Activated CD8-positive, alpha-beta memory T cell treated with anti-CD3 and anti-CD28 coated beads, Interleukin-2, amount 50 U/mL, for 1 hour (primary cell): ENCODE results near the gene PCLO.

Source experiments
- DNase-seq: peaks from one replicate; pipeline ENCODE4 v3.0.0-alpha.2; 2020; ENCODE audit errors: extremely low read depth

PCLO gene

GRCh38 chr7:82839063-82839462 is 323.6 kb downstream of the PCLO start:
- no peak for DNase-seq

GRCh38 chr7:82838314-82838713 is 324.4 kb downstream of the PCLO start:
- no peak for DNase-seq

- no peak for DNase-seq
Observed at GRCh38 chr7:82823073-82823472, 339.6 kb downstream of the PCLO start.

- DNase-seq, result no peak
Observed at GRCh38 chr7:82821037-82821436, 341.6 kb downstream of the PCLO start.

GRCh38 chr7:82818171-82818570 is 344.5 kb downstream of the PCLO start:
- no peak for DNase-seq

- DNase-seq, result no peak
Observed at GRCh38 chr7:82816272-82816671, 346.4 kb downstream of the PCLO start.

GRCh38 chr7:82810558-82811259 is 352.0 kb downstream of the PCLO start:
- no peak for DNase-seq

GRCh38 chr7:82808633-82809032 is 354.1 kb downstream of the PCLO start:
- no peak for DNase-seq

- no peak for DNase-seq
Observed at GRCh38 chr7:82805527-82805960, 357.1 kb downstream of the PCLO start.

GRCh38 chr7:82803411-82803810 is 359.3 kb downstream of the PCLO start:
- no peak for DNase-seq

- DNase-seq, result no peak
Observed at GRCh38 chr7:82789883-82790609, 372.6 kb downstream of the PCLO start.

GRCh38 chr7:82778021-82778420 is 384.7 kb downstream of the PCLO start:
- no peak for DNase-seq

- no peak for DNase-seq
Observed at GRCh38 chr7:82762880-82763279, 399.8 kb downstream of the PCLO start.

- no peak for DNase-seq
Observed at GRCh38 chr7:82760831-82761230, 401.9 kb downstream of the PCLO start.

GRCh38 chr7:82760074-82760473 is 402.6 kb downstream of the PCLO start:
- DNase-seq, result no peak

GRCh38 chr7:82755705-82756551 is 406.8 kb downstream of the PCLO start:
- no peak for DNase-seq

- DNase-seq, result no peak
Observed at GRCh38 chr7:82750007-82750406, 412.7 kb downstream of the PCLO start.

GRCh38 chr7:82745820-82746219 is 416.9 kb downstream of the PCLO start:
- no peak for DNase-seq

GRCh38 chr7:82745117-82745516 is 417.6 kb downstream of the PCLO start:
- no peak for DNase-seq

GRCh38 chr7:82742163-82742562 is 420.5 kb downstream of the PCLO start:
- DNase-seq, result no peak

GRCh38 chr7:82741493-82741892 is 421.2 kb downstream of the PCLO start:
- DNase-seq, result no peak

- DNase-seq, result no peak
Observed at GRCh38 chr7:82740246-82740848, 422.3 kb downstream of the PCLO start.
